HepG2 (cell line): ENCODE measurements around the gene PLEKHH3. TPM values are rescaled to one million over a fixed set of nuclear protein-coding genes. Genes with fewer than 3 reads are reported as not detected.

Source experiments
- ATAC-seq: fragments of 200-7000 bp; cut with Tn5 transposase; 3 replicates; pipeline ENCODE4 v1.9.1; 2020; ENCODE audit warnings: mild to moderate bottlenecking, moderate library complexity
- BruUV-seq: library from RNA; stranded (reverse); fragments of 400-500 nt; replicated peaks from 2 replicates; lab custom pipeline; 2021; lab: Mats Ljungman, UMichigan
- CTCF ChIA-PET: fragments of 300-600 bp; formaldehyde crosslinking; extraction: SDS; loops from one replicate; lab custom pipeline; 2021; ENCODE audit warnings: low total read pairs, inconsistent platforms, low intra/inter-chr PET ratio; lab: Yijun Ruan, JAX
- POLR2A ChIA-PET: fragments of 350-600 bp; sonication (Branson Sonifier 250); formaldehyde crosslinking; loops from one replicate; lab custom pipeline; 2020; ENCODE audit warnings: antibody characterized with exemption, inconsistent platforms; lab: Yijun Ruan, JAX
- DNase-seq: peaks from one replicate; pipeline ENCODE4 v3.0.0-alpha.2; 2015; ENCODE audit warnings: low spot score
- FAIRE-seq: peaks from 3 replicates; lab custom pipeline; 2011; peaks lifted over from hg19 to GRCh38; lab: Jason Lieb, UNC
- H2AFZ ChIP-seq: one replicate; pipeline ENCODE4 v1.6.1; 2011; ENCODE audit warnings: low read length, inconsistent platforms
- H3K27ac ChIP-seq: fragments of 300-600 bp; 3 replicates; pipeline ENCODE4 v1.8.0; 2011; ENCODE audit warnings: mixed run types, mild to moderate bottlenecking, mixed read lengths, low read length, inconsistent platforms; ENCODE audit not compliant: insufficient read depth; ENCODE audit errors: extremely low read length
- H3K27me3 ChIP-seq, 2 experiments: fragments of 200-600 bp in 1 of 2; 2 replicates in 1 of 2; 3 replicates in 1 of 2; pipeline versions ENCODE4 v1.6.0 to v1.8.0; 2011; ENCODE audit warnings: low read length in 2 of 2, mild to moderate bottlenecking in 2 of 2, moderate library complexity in 2 of 2, inconsistent platforms in 1 of 2; ENCODE audit not compliant: insufficient read depth in 2 of 2, control insufficient read depth in 1 of 2
- H3K36me3 ChIP-seq, 2 experiments: fragments of 200-600 bp in 1 of 2; replicated peaks in 1 of 2; 2 replicates in 1 of 2; 3 replicates in 1 of 2; pipeline versions ENCODE4 v1.5.1 to v1.8.0; 2011; ENCODE audit warnings: low read length in 2 of 2, inconsistent platforms in 1 of 2; ENCODE audit not compliant: insufficient read depth in 2 of 2, control insufficient read depth in 1 of 2
- H3K4me1 ChIP-seq: 2 replicates; pipeline ENCODE4 v1.5.1; 2012; ENCODE audit warnings: low read length, inconsistent platforms; ENCODE audit not compliant: insufficient read depth
- H3K4me2 ChIP-seq: 2 replicates; pipeline ENCODE4 v1.6.0; 2011; ENCODE audit warnings: low read depth, low read length, inconsistent platforms
- H3K4me3 ChIP-seq, 3 experiments: fragments of 200-600 bp in 1 of 3; sonication (generic), shearing (Covaris generic) in 1 of 3; replicated peaks in 1 of 3; 2 replicates each; pipeline ENCODE4 v1.5.1; 2011 to 2016; ENCODE audit warnings: low read length in 3 of 3, inconsistent platforms in 2 of 3, low read depth in 2 of 3, mild to moderate bottlenecking in 2 of 3, control low read depth in 1 of 3, mixed read lengths in 1 of 3; ENCODE audit not compliant: insufficient read depth in 1 of 3
- H3K79me2 ChIP-seq: one replicate; pipeline ENCODE4 v1.6.1; 2011; ENCODE audit warnings: low read length, inconsistent platforms; ENCODE audit not compliant: insufficient read depth
- H3K9ac ChIP-seq: 2 replicates; pipeline ENCODE4 v1.6.0; 2011; ENCODE audit warnings: mild to moderate bottlenecking, low read depth, low read length, inconsistent platforms; ENCODE audit not compliant: insufficient read depth
- H3K9me3 ChIP-seq: 2 replicates; pipeline ENCODE4 v1.5.1; 2012; ENCODE audit warnings: mild to moderate bottlenecking, low read length
- H4K20me1 ChIP-seq: 2 replicates; pipeline ENCODE4 v1.6.0; 2011; ENCODE audit warnings: inconsistent platforms, mild to moderate bottlenecking, low read length, moderate library complexity; ENCODE audit not compliant: insufficient read depth
- GZF1 ChIP-seq: sonication (generic); formaldehyde crosslinking; IDR thresholded peaks from 2 replicates; pipeline ENCODE4 v1.5.1; 2020; ENCODE audit warnings: mild to moderate bottlenecking, missing genetic modification reagents
- POLR2AphosphoS2 ChIP-seq: IDR thresholded peaks from 2 replicates; pipeline ENCODE4 v1.6.1; 2011; ENCODE audit warnings: low read depth, low read length, improper control_type of control experiment
- RFX1 ChIP-seq: fragments of 450-650 bp; IDR thresholded peaks from 2 replicates; pipeline ENCODE4 v1.6.1; 2017
- RNF2 ChIP-seq: fragments of 450-650 bp; conservative IDR thresholded peaks from 2 replicates; pipeline ENCODE4 v1.6.1; 2016; ENCODE audit warnings: low read depth
- SMAD9 ChIP-seq: sonication (generic); formaldehyde crosslinking; IDR thresholded peaks from 2 replicates; pipeline ENCODE4 v1.5.1; 2020; ENCODE audit warnings: mild to moderate bottlenecking, missing genetic modification reagents
- SMYD3 ChIP-seq: sonication (generic); formaldehyde crosslinking; IDR thresholded peaks from 2 replicates; pipeline ENCODE4 v1.8.1; 2023; ENCODE audit warnings: mild to moderate bottlenecking, missing genetic modification reagents
- TEAD3 ChIP-seq: optimal IDR thresholded peaks from 2 replicates; pipeline ENCODE3; 2016; ENCODE audit warnings: borderline replicate concordance
- ZNF33A ChIP-seq: sonication (generic); formaldehyde crosslinking; IDR thresholded peaks from 2 replicates; pipeline ENCODE4 v1.5.1; 2020; ENCODE audit warnings: missing genetic modification reagents, mild to moderate bottlenecking, moderate library complexity, borderline replicate concordance
- ZNF484 ChIP-seq: sonication (generic); formaldehyde crosslinking; IDR thresholded peaks from 2 replicates; pipeline ENCODE4 v1.5.1; 2020; ENCODE audit warnings: mild to moderate bottlenecking, low read depth, missing genetic modification reagents, borderline replicate concordance
- ZNF530 ChIP-seq: sonication (generic); formaldehyde crosslinking; IDR thresholded peaks from 2 replicates; pipeline ENCODE4 v1.5.0; 2020; ENCODE audit warnings: low read depth, mild to moderate bottlenecking, missing genetic modification reagents
- WGBS: methylation state at CpG from one replicate; pipeline ENCODE4 v1.1.6; 2017; ENCODE audit warnings: low lambda C conversion rate; 5-methylcytosine and 5-hydroxymethylcytosine counted together
- in situ Hi-C: cut with HindIII; loops from 2 replicates; pipeline ENCODE4 v1.10.0; 2017; ENCODE audit warnings: low pct_unique_long_range_greater_than_20kb; ENCODE audit not compliant: extremely low pct_ligation_motif_present
- intact Hi-C: fragments of 100-400 bp; cut with micrococcal nuclease; formaldehyde crosslinking; loops from one replicate; pipeline ENCODE4 v1.10.0; 2022; ENCODE audit not compliant: unreplicated experiment
- polyA plus RNA-seq, 8 experiments: library from polyadenylated mRNA; depleted of rRNA in 3 of 8; stranded (reverse) in 7 of 8; unstranded in 1 of 8; fragments of >200 nt; fragmentation: Illumina TruSeq in 4 of 8; extraction: Trizol in 4 of 8; gene quantifications; 2 replicates each; pipeline versions ENCODE4 v1.2.1 to v1.2.3, GENCODE V29; 2011 to 2016; ENCODE audit warnings: low read depth in 4 of 8, missing spikeins in 1 of 8, mixed read lengths in 1 of 8; ENCODE audit not compliant: insufficient read depth in 1 of 8
- total RNA-seq, 5 experiments: library from RNA; depleted of rRNA; stranded (reverse); fragments of >200 nt; fragmentation: Illumina TruSeq; extraction: Trizol; gene quantifications; 2 replicates each; pipeline ENCODE4 v1.2.3, GENCODE V29; 2016; ENCODE audit warnings: low read depth in 1 of 5
- TF ChIP-seq, protein P1 (sequence below), 2 experiments: sonication (generic) in 1 of 2; formaldehyde crosslinking in 1 of 2; IDR thresholded peaks; 2 replicates each; pipeline versions ENCODE4 v1.4.0 to v1.6.1; 2016 to 2020; ENCODE audit warnings: borderline replicate concordance in 1 of 2, low read depth in 1 of 2, mild to moderate bottlenecking in 1 of 2, missing genetic modification reagents in 1 of 2
- TF ChIP-seq, protein P2 (sequence below): sonication (generic); formaldehyde crosslinking; IDR thresholded peaks from 2 replicates; pipeline ENCODE4 v1.5.1; 2020; ENCODE audit warnings: missing genetic modification reagents, mild to moderate bottlenecking, borderline replicate concordance
- TF ChIP-seq, protein P3 (sequence below): sonication (generic); formaldehyde crosslinking; IDR thresholded peaks from 2 replicates; pipeline ENCODE4 v1.8.1; 2023; ENCODE audit warnings: mild to moderate bottlenecking, missing genetic modification reagents
- TF ChIP-seq, protein P4 (sequence below): sonication (generic); formaldehyde crosslinking; IDR thresholded peaks from 2 replicates; pipeline ENCODE4 v1.4.0; 2020; ENCODE audit warnings: mild to moderate bottlenecking, missing genetic modification reagents
- TF ChIP-seq, protein P5 (sequence below): sonication (generic); formaldehyde crosslinking; IDR thresholded peaks from 2 replicates; pipeline ENCODE4 v1.5.0; 2020; ENCODE audit warnings: missing genetic modification reagents

PLEKHH3 gene
- total and polyA plus RNA-seq, 2 of the 13 experiments (the other 11 are each of a cell fraction or from before 2014, with no cell fraction given), result 6.0 to 19.9 TPM

DNA sequence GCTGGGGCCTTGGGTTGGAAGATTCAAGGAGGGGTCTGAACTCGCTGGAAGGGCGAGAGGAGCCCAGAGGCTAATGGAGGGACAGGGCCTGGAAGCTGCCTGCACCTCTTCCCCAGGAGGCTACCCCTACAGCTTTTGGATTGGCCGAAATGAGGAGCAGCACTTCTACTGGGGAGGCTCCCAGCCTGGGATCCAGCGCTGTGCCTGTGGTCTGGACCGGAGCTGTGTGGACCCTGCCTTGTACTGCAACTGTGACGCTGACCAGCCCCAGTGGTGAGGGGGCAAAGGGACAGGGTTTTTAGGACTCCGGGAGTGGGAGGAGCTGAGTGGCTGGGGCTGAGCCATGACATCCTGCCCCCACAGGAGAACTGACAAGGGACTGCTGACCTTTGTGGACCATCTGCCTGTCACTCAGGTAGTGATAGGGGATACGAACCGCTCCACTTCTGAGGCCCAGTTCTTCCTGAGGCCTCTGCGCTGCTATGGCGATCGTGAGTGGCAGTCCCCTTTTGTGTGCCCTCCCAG is 14.3 kb upstream of the PLEKHH3 start:
- BruUV-seq, result no TSS peak
- POLR2A ChIA-PET, result interaction anchor here (1.1 kb wide), 1 partner anchor 143 kb away, joined by 3 read pairs; no protein-coding TSS in a partner anchor
- peak; percentile 13; the same call in 1 of the 3 replicates for ATAC-seq
- CTCF ChIA-PET, result no interaction called here
- H3K4me2 ChIP-seq, result no peak overlapping the region
- in situ Hi-C loops, result no loop called here
- H3K27ac ChIP-seq, result no peak overlapping the region
- WGBS, result 96% methylated on average over 10 of the region's 12 CpGs
- no peak overlapping the region for H3K9ac ChIP-seq
- H3K36me3 ChIP-seq, result peaks cover 3 to 5% of the 10 kb centered on the region in 2 experiments; a peak in 4 of 5 replicates
- no peaks in the 10 kb centered on the region for H3K9me3 ChIP-seq
- DNase-seq, result no peak
- no peaks in the 10 kb centered on the region for H3K79me2 ChIP-seq
- no peaks in the 10 kb centered on the region for H3K4me1 ChIP-seq
- intact Hi-C loops, result no loop called here
- H3K27me3 ChIP-seq, result no peaks in the 10 kb centered on the region
- no peaks in the 10 kb centered on the region for H4K20me1 ChIP-seq
- no peak for FAIRE-seq
- H3K4me3 ChIP-seq, result no peak overlapping the region
- H2AFZ ChIP-seq, result no peak overlapping the region
- TF ChIP-seq, protein P1, sequence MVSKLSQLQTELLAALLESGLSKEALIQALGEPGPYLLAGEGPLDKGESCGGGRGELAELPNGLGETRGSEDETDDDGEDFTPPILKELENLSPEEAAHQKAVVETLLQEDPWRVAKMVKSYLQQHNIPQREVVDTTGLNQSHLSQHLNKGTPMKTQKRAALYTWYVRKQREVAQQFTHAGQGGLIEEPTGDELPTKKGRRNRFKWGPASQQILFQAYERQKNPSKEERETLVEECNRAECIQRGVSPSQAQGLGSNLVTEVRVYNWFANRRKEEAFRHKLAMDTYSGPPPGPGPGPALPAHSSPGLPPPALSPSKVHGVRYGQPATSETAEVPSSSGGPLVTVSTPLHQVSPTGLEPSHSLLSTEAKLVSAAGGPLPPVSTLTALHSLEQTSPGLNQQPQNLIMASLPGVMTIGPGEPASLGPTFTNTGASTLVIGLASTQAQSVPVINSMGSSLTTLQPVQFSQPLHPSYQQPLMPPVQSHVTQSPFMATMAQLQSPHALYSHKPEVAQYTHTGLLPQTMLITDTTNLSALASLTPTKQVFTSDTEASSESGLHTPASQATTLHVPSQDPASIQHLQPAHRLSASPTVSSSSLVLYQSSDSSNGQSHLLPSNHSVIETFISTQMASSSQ (IDR thresholded peaks at IDR 0.05; ENCODE audit: low read depth), result no peak
- TF ChIP-seq, protein P1 (CRISPR knock-in tag; IDR thresholded peaks at IDR 0.05; ENCODE audit: borderline replicate concordance), result no peak
- TF ChIP-seq SMYD3 (CRISPR knock-in tag), result no peak
- no peak for TF ChIP-seq TEAD3
- no peak for TF ChIP-seq POLR2AphosphoS2
- TF ChIP-seq SMAD9, result no peak
- TF ChIP-seq, protein P2, sequence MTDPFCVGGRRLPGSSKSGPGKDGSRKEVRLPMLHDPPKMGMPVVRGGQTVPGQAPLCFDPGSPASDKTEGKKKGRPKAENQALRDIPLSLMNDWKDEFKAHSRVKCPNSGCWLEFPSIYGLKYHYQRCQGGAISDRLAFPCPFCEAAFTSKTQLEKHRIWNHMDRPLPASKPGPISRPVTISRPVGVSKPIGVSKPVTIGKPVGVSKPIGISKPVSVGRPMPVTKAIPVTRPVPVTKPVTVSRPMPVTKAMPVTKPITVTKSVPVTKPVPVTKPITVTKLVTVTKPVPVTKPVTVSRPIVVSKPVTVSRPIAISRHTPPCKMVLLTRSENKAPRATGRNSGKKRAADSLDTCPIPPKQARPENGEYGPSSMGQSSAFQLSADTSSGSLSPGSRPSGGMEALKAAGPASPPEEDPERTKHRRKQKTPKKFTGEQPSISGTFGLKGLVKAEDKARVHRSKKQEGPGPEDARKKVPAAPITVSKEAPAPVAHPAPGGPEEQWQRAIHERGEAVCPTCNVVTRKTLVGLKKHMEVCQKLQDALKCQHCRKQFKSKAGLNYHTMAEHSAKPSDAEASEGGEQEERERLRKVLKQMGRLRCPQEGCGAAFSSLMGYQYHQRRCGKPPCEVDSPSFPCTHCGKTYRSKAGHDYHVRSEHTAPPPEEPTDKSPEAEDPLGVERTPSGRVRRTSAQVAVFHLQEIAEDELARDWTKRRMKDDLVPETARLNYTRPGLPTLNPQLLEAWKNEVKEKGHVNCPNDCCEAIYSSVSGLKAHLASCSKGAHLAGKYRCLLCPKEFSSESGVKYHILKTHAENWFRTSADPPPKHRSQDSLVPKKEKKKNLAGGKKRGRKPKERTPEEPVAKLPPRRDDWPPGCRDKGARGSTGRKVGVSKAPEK (CRISPR knock-in tag), result no peak
- TF ChIP-seq, protein P3, sequence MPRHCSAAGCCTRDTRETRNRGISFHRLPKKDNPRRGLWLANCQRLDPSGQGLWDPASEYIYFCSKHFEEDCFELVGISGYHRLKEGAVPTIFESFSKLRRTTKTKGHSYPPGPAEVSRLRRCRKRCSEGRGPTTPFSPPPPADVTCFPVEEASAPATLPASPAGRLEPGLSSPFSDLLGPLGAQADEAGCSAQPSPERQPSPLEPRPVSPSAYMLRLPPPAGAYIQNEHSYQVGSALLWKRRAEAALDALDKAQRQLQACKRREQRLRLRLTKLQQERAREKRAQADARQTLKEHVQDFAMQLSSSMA (CRISPR knock-in tag), result no peak
- no peak for TF ChIP-seq RNF2
- TF ChIP-seq RFX1, result no peak
- no peak for TF ChIP-seq GZF1 (CRISPR knock-in tag)
- TF ChIP-seq, protein P4, sequence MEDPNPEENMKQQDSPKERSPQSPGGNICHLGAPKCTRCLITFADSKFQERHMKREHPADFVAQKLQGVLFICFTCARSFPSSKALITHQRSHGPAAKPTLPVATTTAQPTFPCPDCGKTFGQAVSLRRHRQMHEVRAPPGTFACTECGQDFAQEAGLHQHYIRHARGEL (CRISPR knock-in tag), result no peak
- no peak for TF ChIP-seq ZNF530 (CRISPR knock-in tag)
- no peak for TF ChIP-seq ZNF33A (CRISPR knock-in tag)
- TF ChIP-seq, protein P5, sequence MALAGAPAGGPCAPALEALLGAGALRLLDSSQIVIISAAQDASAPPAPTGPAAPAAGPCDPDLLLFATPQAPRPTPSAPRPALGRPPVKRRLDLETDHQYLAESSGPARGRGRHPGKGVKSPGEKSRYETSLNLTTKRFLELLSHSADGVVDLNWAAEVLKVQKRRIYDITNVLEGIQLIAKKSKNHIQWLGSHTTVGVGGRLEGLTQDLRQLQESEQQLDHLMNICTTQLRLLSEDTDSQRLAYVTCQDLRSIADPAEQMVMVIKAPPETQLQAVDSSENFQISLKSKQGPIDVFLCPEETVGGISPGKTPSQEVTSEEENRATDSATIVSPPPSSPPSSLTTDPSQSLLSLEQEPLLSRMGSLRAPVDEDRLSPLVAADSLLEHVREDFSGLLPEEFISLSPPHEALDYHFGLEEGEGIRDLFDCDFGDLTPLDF (CRISPR knock-in tag), result no peak
- no peak for TF ChIP-seq ZNF484
